ENCODE results near the gene PCGF6. TPM values are rescaled to one million over a fixed set of nuclear protein-coding genes. Genes with fewer than 3 reads are reported as not detected.
A peak's percentile ranks its signal among the peaks of the same experiment; 100 is the strongest.
"Not testable (repeated sequence)": the region's sequence is repeated elsewhere in the genome, so short reads cannot be mapped to it uniquely, and the experiment has no call there.

The PCGF6 gene
- total RNA-seq, 1 donor from 2014 or later, result 10.5 TPM

DNA sequence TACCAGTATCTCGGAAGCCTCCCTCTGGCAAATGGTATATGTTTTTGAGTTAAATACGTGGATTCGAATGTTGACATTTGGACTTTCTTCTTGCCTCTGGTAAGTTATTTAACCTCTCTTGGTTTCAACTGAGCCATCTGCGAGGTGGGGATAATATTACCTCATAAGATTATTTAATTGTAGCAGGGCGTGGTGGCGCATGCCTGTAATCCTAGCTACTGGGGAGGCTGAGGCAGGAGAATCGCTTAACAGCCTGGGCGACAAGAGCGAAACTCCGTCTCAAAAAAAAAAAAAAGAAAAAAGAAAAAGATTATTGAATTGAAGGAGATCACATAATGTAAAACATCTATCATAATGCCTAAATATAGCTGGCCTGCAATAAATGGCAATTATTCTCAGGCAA, 16.4 kb upstream of the PCGF6 start:
- Mint-ChIP-seq H3K36me3 (no peaks in the 10 kb centered on the region), H3K27me3 (ENCODE audit: low read depth) (no peaks in the 10 kb centered on the region), H3K9me3 (peaks cover 6% of the 10 kb centered on the region), H3K4me1 (peaks cover 5% of the 10 kb centered on the region), H3K4me3 (peak overlapping the region; percentile 92), H3K27ac (peak overlapping the region; percentile 95)
- TF ChIP-seq CTCF (IDR thresholded peaks at IDR 0.05; ENCODE audit: unreplicated experiment), result no peak
- no peak for DNase-seq (ENCODE audit: low spot score in 2 of 2, unreplicated experiment in 2 of 2)

GRCh38 chr10:103360791-103361190, 9.9 kb upstream of the PCGF6 start:
- not testable (repeated sequence) for H3K27ac Mint-ChIP-seq; H3K4me3 Mint-ChIP-seq; DNase-seq (ENCODE audit: low spot score in 2 of 2, unreplicated experiment in 2 of 2)

GRCh38 chr10:103359493-103359892, 8.6 kb upstream of the PCGF6 start:
- not testable (repeated sequence) for H3K4me1 Mint-ChIP-seq; H3K36me3 Mint-ChIP-seq; H3K27me3 Mint-ChIP-seq (ENCODE audit: low read depth); H3K4me3 Mint-ChIP-seq; H3K27ac Mint-ChIP-seq; DNase-seq (ENCODE audit: low spot score in 2 of 2, unreplicated experiment in 2 of 2); H3K9me3 Mint-ChIP-seq

More at GRCh38 chr10:103360791-103361190, 9.9 kb upstream of the PCGF6 start:
- H3K36me3 Mint-ChIP-seq; H3K4me1 Mint-ChIP-seq; H3K9me3 Mint-ChIP-seq; H3K27me3 Mint-ChIP-seq (ENCODE audit: low read depth): not testable (repeated sequence)

GRCh38 chr10:103355906-103356599, 5.1 kb upstream of the PCGF6 start:
- no peak for TF ChIP-seq CTCF (IDR thresholded peaks at IDR 0.05; ENCODE audit: unreplicated experiment)
- no peaks in the 10 kb centered on the region for H3K9me3 Mint-ChIP-seq
- no peak overlapping the region for H3K4me3 Mint-ChIP-seq
- no peaks in the 10 kb centered on the region for H3K36me3 Mint-ChIP-seq
- H3K27me3 Mint-ChIP-seq (ENCODE audit: low read depth), result no peaks in the 10 kb centered on the region
- no peak overlapping the region for H3K27ac Mint-ChIP-seq
- no peak for DNase-seq (ENCODE audit: low spot score in 2 of 2, unreplicated experiment in 2 of 2)
- H3K4me1 Mint-ChIP-seq, result no peaks in the 10 kb centered on the region

GRCh38 chr10:103354567-103354966, 3.6 kb upstream of the PCGF6 start:
- not testable (repeated sequence) for H3K27me3 Mint-ChIP-seq (ENCODE audit: low read depth); H3K9me3 Mint-ChIP-seq; H3K27ac Mint-ChIP-seq; H3K4me1 Mint-ChIP-seq; H3K4me3 Mint-ChIP-seq; H3K36me3 Mint-ChIP-seq; DNase-seq (ENCODE audit: low spot score in 2 of 2, unreplicated experiment in 2 of 2)

- no peak overlapping the region for H3K27ac Mint-ChIP-seq
These were observed 2.3 kb upstream of the PCGF6 start for GRCh38 chr10:103353281-103353680.

GRCh38 chr10:103350175-103350516, 794 bp downstream of the PCGF6 start:
- peak overlapping the region; percentile 84 for H3K27ac Mint-ChIP-seq
- peaks cover under 1% of the 10 kb centered on the region for H3K36me3 Mint-ChIP-seq
- peaks cover 4% of the 10 kb centered on the region for H3K4me1 Mint-ChIP-seq
- peak in 1 of 2 experiments; percentile 39 for DNase-seq (ENCODE audit: low spot score in 2 of 2, unreplicated experiment in 2 of 2)
- peak overlapping the region; percentile 89 for H3K4me3 Mint-ChIP-seq
- no peaks in the 10 kb centered on the region for H3K27me3 Mint-ChIP-seq (ENCODE audit: low read depth)
- no peaks in the 10 kb centered on the region for H3K9me3 Mint-ChIP-seq
- TF ChIP-seq CTCF (IDR thresholded peaks at IDR 0.05; ENCODE audit: unreplicated experiment), result no peak

More at GRCh38 chr10:103353281-103353680, 2.3 kb upstream of the PCGF6 start:
- no peaks in the 10 kb centered on the region for H3K36me3 Mint-ChIP-seq
- H3K4me3 Mint-ChIP-seq, result no peak overlapping the region
- H3K27me3 Mint-ChIP-seq (ENCODE audit: low read depth), result no peaks in the 10 kb centered on the region
- DNase-seq (ENCODE audit: low spot score in 2 of 2, unreplicated experiment in 2 of 2), result no peak
- peaks cover 4% of the 10 kb centered on the region for H3K4me1 Mint-ChIP-seq
- no peaks in the 10 kb centered on the region for H3K9me3 Mint-ChIP-seq
- TF ChIP-seq CTCF (IDR thresholded peaks at IDR 0.05; ENCODE audit: unreplicated experiment), result no peak

All from mesothelial cell of epicardium (in vitro differentiated cells).